GM12874 (cell line): ENCODE results near the gene CEP152.

ENCODE experiments used
- CTCF ChIP-seq: IDR thresholded peaks from 2 replicates; pipeline ENCODE4 v1.5.1; 2011; ENCODE audit warnings: low read depth, mild to moderate bottlenecking, control low read depth, low read length, moderate library complexity; ENCODE audit not compliant: insufficient read depth

CEP152 gene

DNA sequence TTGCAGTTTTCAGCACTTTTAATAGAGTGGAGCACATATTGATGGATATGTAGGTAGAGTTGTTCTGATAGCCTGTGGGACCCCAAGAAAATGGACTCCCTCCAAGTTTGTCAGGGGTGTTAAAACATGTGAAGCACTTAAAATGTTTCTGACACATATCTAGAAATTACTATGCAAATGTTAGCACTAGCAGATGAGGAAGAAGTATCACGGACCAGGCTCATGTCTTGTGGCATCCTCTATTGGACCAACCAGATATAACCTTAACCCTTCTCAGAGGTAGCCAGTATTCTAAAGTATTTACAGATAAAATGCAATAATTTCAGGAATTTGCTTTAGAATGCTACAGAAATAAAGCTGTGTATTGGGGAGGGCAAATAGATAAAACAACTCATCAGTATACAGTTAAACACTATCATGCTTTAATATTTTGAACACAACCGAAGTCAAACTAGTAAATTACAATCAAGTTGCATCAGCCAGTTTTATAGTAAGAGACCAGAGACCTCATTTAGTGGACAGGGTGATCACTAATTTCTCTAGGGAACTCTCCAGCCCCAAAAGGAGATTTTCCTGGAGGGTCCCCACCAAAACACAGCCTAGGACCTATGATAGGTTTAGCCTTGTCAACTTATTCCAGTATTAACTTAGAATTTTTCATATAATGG lies 108.2 kb downstream of the CEP152 start:
- TF ChIP-seq CTCF, result no peak

DNA sequence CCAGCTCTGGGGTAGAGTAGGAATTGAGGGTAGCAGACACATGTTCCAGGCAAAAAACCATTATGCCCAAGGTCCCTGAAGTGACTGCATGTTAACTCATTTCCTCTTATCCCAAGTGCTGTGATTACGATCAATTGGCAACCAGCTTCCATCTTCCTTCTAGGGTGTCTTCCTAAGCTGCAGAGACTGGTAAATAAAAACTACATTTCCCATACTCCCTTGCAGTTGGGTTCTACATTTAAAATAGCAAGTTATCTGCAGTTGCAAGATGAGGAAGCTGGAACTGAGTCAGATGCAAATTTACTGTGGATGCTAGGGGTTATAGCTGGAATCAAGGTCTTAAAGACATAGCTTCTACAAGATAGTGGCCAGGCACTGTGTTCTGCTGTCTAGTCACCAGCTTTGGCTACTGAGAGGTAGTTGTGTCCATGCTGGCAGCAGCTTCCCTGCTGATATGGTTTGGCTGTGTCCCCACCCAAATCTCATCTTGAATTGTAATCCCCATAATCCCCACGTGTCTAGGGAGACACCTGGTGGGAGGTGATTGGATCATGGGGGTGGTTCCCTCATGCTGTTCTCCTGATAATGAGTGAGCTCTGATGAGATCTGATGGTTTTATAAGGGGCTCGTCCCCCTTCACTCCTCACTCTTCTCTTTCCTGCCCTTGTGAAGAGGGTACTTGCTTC lies 114.1 kb downstream of the CEP152 start:
- TF ChIP-seq CTCF, result no peak

DNA sequence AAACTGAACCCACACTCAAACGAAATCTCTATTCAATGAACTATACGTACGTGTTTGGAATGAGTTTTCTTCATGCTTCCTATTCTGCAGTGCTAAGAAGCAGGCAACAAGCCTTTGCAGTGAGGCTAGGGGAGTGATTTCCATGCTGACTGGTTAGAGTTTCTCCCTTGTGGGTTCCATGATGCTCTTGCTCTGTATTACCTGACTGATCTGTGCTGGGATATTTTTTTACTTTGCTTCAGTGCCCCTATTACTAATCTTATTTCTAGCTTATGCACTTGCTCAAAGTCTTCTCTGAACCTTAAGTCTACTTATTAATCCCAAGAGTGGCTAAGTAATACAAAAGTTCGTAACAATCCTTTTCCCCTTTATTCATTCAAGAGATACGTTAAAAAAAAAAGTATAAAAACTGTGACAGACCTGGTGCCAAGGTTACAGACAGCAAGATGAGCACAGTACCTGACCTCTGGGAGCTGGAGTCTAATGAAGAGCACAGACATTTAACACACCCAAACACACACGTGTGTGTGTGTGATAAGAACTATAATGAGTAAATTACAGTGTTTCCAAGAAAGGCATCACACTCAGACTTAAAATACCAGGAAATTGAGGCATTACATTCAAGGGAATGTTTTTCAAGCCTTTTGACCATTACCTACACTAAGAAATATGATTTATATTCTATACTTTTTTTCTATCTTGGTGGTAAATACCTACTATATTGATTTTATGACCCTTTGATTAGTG lies 114.9 kb downstream of the CEP152 start:
- no peak for TF ChIP-seq CTCF

GRCh38 chr15:48695088-48695826 lies 115.6 kb downstream of the CEP152 start:
- TF ChIP-seq CTCF, result no peak

DNA sequence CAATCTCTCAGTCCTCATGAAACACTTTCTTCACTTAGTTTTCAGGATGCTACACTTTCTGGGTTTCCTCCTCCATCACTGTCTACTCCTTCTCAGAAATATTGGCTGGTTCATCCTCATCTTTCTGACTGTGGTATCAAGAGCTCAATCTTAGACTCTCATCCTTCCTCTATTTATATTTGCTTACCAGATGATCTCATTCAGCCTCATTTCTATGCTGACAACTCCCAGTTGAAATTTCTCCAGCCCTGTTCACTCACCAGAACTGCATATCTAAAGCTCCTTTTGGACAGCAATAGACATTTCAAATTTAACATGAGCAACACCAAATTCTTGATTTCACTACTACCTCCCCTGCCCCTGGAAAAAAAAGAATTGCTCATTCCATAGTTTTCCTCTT lies 117.4 kb downstream of the CEP152 start:
- no peak for TF ChIP-seq CTCF

DNA sequence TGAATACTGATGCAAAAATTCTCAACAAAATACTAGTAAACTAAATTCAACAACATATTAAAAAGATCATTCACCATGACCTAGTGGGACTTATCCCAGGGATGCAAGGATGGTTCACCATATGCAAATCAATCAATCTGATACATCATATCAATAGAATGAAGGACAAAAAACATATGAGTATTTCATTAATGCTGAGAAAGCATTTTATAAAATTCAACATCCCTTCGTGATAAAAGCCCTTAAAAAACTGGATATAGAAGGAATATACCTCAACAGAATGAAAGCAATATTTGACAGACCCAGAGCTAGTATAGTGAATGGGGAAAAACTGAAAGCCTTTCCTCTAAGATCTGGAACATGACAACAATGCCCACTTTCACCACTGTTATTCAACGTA lies 122.4 kb downstream of the CEP152 start:
- TF ChIP-seq CTCF, result no peak
